Stimulated activated CD4-positive, alpha-beta T cell treated with anti-CD3 and anti-CD28 coated beads, Interleukin-1b, Interleukin-23, amount 100 ng/mL, for 1 hour (primary cell): ENCODE data around the gene TYSND1.
A peak's percentile ranks its signal among the peaks of the same experiment; 100 is the strongest.
"Not testable (repeated sequence)": the region's sequence is repeated elsewhere in the genome, so short reads cannot be mapped to it uniquely, and the experiment has no call there.

ENCODE experiments used
- DNase-seq, 2 donors: peaks; one replicate each; pipeline ENCODE4 v3.0.0-alpha.2; 2020; ENCODE audit warnings: low read depth in 2 of 2

TYSND1 gene

DNA sequence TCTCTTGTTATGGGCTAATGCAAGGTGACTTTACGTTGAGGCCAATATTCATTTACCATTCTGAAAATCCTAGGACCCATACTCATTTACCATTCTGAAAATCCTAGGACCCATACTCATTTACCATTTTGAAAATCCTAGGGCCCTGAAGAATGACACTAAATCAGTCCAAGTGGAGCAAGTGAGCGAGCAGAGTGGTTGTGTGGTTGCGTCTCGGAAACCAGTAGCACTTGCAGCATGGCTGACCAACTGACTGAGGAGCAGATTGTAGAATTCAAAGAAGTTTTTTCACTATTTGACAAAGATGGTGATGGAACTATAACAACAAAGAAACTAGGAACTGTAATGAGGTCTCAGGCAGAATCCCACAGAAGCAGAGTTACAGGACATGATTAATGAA is 16.9 kb upstream of the TYSND1 start:
- DNase-seq, result no peak

DNA sequence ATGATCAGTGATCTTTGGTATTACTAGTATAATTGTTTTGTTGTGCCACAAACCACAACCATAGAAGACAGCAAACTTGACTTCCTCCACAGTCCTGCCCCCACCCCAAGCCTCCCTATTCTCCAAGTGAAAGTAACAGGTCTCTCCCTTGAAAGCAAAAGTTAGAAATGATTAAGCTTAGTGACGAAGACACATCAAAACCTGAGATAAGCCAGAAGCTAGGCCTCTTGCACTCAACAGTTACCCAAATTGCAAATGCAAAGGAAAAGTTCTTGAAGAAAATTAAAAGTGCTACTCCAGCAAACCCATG is 16.3 kb upstream of the TYSND1 start:
- no peak for DNase-seq

DNA sequence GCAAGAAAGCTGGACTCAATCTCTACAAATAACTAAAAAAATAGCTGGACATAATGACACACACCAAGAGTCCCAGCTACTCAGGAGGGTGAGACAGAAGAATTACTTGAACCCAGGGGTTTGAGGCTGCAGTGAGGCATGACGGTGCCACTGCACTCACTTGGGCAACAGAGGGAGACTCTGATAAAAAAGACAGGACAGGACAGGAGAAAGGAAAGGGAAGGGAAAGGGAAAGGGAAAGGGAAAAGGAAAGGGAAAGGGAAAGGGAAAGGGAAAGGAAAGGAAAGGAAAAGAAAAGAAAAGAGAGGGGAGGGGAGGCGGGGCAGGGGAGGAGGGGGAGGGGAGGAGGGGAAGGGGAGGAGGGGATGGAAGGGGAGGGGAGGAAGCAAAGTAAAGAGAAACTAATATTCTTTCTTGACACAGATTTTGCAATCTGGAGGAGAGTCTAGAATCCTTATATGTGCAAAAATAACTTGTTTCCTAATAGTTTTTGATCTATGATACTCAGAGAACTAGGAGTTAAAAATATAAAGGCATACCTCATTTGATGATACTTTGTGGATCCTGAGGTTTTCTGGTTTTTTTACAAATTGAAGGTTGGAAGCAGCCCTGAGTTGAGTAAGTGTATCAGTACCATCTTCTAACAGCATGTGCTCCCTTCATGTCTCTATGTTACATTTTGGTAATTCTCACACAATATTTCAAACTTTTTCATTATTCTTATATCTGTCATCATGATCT is 15.8 kb upstream of the TYSND1 start:
- no peak for DNase-seq

DNA sequence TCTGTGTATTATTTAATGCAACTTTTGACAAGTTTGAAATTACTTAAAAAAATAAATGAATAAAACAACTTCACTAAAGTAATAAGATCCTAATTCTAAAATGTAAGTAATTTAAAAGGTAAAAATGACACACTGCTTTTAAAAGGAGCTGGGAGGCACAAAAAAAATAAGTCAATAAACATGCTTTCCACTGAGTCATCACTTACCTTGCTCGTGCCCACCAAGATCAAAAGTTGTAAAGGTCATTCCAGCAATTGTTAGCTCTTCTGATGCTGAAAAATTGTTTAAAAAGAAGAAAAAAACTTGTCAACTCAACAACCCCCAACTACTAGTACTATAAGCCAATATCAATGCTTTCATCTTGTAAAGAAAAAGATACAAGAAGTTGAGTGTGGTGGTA is 14.3 kb upstream of the TYSND1 start:
- DNase-seq, result no peak

DNA sequence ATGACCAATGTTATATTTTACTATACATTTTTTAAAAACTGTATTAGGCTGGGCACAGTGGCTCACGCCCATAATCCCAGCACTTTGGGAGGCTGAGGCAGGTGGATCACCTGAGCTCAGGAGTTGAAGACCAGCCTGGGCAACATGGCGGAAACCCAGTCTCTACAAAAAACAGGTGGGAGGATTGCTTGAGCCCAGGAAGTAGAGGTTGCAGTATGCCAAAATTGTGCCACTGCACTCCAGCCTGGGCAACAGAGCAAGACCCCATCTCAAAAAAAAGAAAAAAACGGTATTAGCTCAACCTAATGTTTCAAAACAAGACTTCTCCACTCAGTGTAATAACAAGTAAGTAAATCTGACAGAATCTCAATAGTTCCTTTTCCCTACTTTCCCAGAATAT is 12.9 kb upstream of the TYSND1 start:
- DNase-seq, result not testable (repeated sequence)

DNA sequence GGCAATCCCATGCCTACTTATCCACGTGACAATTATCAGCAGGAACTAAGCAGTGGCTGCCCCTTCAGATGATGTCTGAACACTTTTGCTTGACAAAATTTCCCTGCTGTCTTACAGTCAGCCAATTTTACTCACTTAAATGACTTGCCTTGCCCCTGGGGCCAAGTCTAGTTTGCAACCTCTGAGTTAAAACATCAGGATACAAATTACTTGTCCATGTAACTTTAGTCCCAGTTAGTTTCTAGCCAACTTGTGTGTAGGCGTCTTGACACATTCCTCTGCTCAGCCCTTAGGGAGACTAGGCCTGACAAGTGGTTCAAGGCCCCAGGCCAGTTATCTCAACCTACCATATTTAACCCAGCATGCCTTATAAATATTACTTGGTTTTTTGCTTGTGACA is 11.6 kb upstream of the TYSND1 start:
- DNase-seq, result no peak

DNA sequence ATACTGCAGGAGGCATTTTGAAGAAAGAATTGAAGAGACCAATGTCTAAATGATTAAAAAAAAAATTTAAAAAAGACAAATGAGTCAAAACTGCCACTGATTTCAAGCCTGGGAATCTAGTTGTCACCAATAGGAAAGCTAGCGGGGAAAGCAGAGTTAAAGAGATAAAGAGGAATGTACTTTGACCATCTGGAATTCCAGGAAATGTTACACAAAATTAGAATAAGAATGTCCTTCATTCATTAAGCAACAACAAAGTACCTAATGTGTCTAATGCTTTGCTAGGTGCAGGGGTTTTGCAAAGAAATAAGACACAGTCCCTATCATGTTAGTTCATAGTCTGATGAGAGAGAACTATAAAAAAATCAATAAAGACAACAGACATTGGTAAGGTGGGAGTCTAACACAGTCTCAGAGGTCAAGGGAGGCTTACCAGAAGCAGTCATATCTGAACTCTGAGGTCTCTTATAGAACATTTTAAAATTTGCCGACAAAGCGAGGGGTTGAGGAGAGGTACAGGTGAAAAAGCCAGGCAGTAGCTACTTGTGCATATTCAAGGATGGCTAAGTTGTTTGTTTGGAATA is 8.8 kb upstream of the TYSND1 start:
- no peak for DNase-seq

DNA sequence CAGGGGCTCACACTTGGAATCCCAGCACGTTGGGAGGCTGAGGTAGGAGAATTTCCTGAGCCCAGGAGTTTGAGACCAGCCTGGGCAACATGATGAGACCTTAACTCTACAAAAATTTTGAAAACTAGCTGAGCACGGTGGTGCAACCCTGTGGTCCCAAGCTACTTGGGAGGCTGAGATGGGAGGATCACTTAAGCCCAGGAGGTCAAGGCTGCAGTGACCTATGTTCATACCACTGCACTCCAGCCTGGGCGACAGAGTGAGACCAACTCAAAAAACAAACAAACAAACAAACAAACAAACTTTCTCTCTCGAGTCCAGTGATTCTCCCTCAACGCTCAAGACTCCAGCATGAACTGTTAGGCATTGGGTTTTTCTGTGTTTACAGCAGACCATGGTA is 2.0 kb upstream of the TYSND1 start:
- DNase-seq, result no peak

DNA sequence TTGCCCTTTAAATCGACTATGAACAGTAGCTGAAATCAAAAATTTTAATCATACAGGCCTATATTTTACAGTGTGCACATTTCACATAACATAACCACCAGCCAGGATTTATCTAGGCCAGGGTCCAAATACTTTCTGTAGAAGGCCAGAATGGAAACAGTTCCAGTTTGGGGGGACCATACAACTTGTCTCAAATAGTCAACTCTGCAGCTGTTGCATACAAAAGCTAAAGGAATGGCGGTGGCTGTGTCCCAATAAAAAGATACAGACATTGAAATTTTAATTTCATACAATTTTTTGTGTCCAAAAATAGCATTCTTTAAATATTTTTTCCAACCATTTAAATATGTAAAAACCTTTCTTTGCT is 742 bp upstream of the TYSND1 start:
- DNase-seq, result no peak

DNA sequence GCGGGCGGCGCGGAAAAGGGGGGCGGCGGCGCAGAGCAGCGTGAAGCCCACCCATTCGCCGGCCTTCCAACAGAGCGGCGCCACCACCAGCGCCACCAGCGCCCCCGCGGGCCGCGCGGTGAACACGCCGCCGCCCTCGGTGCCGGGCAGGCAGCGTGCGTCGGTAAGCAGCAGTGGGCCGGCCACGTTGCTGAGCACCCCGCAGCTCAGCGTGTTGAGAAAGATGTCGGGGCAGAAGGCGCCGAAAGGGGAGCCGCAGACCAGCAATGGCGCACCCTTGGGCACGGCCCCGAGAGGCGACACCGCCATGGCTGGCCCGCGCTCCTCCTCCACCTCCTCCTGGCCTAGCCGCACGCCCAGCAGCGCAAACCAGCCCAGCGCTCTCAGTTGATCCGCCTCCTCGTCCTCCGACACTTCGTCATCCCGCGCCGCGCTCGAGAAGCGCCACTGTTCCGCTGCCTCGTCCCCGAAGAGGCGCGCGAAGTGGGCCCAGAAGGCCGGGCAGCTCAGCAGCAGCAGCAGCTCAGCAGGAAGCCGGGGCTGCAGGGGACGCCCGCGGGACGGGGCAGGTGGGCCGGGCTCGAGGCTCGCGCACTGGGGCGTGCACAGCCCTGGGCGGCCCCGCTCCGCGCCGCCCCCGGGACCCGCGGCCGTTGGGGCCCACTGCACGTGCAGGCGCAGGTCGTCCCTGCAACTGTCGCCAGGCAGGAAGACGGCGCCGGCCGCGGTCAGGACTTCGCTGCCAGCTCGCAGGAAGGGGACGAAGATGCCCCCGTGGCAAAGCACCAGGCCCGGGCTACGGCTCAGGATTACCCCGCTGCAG is 623 bp downstream of the TYSND1 start:
- DNase-seq, result peak; percentile 27 to 42

DNA sequence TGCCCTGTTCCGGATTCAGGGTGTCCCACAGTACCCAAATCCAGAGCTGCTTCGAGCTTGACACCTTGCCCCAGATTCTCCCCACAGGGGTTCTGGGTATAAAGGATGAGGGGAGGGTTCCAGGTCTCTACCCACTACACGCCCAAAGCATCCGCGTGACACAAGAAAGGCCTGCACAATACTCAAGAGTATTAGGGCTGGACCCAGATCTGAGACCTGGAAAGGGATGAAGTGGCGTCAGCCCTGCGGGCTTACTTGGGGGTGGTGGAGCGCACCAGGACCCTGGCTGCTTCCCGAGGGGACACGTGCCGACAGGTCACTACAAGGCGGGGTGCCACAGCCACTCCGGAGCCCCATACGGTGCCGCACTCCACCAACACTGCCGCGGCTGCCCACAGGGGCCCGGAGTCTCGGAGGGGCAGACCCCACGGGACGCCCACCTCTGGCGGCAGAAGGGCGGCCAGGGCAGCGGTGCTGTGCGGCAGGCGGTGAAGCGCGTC is 1.3 kb downstream of the TYSND1 start:
- no peak for DNase-seq

DNA sequence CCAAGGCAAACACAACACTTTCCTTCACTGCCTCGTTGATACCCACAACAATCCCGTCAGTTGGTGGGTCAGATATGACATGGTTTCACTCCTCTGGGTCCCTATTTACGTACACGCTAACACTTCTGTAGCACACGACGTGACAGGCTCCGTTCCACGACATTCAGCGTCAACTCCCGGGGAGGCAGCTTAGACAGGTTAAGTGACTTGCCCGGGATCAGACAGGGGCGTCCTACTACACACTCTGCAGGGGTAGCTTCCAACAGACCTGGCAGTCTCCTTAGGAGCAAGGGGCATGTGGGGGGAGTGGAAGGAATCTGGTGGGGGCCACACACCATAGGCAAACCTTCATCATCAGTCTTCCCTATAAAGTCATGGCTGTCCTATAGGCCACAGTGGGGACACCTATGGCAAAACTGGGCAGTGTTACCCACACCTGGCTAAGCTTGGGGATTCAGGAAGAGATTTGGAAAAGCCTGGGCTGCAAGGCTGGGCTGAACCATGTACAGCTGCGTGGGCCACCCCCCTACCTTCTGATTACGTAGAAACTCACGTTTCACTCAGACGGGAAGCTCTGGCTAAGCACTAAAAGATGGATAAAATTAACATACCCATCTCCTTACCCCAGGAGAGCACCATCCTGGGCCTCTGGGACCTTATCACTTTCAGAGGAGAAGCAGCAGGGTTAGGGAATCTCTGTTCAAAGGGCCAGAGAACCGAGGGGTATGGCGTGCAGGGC is 2.0 kb downstream of the TYSND1 start:
- no peak for DNase-seq

DNA sequence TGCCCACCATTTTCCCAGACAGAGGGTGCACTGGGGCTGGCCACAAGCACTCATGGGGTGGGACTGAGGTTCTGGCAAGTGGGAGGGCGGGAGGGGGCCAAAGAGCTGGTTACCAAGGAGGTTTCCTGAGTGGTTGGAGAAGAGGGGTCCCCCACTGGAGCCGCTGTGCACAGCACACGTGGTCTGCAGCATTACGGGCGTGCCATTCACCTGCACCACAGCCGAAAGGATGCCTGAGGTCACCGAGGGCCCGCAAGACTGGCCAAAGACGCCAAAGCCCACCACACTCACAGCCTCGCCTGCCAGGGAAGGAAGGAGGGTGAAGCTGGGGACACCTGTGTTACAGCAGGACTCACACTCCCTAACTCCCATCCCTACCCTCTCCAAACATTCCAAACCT is 3.9 kb downstream of the TYSND1 start:
- DNase-seq, result no peak

DNA sequence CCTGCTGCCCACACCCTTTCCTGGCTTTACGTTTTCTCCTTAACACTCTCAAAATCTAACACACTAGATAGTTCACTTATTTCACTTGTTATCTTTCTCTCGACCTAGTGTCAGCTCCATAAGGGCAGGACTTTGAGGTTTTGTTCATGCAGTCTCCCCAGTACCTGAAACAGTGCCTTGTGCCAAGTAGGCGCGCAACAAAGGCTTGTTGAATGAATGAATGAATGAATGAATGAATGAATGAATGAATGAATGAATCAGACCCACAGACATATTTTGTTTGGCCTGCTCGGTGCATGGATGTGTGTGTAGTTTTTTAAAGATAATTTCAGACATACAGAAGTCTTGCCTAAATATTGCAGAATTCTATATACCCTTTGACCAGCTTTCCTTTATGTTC is 6.2 kb downstream of the TYSND1 start:
- DNase-seq, result no peak

DNA sequence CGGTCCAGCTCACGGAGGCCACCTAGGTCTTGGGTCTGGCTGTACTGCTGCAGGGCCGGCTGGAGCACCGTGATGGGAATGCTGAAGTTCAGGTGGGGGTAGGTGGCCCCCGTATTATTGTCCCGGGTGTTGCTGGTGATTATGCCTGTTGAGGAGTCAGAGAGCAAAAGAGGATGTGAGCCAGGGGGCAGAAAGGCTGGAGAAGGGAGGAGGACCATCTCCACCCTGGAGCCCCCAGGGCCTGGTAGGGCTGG is 6.6 kb downstream of the TYSND1 start:
- no peak for DNase-seq

DNA sequence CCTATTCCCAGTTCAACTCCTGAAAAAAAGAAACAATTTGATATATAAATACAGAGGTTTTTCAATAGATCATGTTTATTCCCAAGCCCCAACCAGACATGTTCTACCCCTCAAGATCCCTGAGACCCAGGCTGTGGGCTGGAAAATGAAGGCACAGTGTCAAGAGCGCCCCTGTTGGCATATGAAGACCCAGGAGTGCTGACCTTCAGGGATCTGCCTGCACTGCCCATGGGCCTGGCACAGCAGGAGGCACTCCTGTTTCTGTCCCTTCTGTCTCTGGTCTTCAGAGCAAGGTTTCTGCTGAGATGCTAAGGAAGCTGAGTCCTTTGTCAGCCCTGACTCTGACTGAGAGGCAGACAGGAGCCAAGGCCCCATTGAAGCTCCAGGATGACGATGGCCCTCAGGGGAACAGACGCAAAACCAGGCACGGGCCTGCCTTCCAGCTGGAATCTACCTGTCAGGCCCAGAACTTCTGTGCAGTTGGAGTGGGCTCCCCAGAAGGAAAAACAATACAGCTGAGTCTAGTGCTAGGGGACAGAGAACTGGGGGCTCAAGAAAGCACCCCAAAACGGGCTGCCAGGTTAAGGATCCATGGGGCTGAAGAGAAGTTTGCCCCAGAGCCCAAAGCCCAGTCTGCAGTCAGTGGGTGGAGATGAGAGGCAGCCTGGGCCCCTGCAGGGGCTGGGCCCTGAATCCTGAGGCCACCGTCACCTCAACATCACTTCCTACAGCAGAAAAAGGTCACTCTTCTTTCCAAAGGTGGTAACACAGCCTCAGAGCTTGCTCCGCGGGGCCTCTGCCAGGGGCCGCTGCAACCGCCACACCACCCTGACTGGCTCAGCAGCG is 7.1 kb downstream of the TYSND1 start:
- no peak for DNase-seq

DNA sequence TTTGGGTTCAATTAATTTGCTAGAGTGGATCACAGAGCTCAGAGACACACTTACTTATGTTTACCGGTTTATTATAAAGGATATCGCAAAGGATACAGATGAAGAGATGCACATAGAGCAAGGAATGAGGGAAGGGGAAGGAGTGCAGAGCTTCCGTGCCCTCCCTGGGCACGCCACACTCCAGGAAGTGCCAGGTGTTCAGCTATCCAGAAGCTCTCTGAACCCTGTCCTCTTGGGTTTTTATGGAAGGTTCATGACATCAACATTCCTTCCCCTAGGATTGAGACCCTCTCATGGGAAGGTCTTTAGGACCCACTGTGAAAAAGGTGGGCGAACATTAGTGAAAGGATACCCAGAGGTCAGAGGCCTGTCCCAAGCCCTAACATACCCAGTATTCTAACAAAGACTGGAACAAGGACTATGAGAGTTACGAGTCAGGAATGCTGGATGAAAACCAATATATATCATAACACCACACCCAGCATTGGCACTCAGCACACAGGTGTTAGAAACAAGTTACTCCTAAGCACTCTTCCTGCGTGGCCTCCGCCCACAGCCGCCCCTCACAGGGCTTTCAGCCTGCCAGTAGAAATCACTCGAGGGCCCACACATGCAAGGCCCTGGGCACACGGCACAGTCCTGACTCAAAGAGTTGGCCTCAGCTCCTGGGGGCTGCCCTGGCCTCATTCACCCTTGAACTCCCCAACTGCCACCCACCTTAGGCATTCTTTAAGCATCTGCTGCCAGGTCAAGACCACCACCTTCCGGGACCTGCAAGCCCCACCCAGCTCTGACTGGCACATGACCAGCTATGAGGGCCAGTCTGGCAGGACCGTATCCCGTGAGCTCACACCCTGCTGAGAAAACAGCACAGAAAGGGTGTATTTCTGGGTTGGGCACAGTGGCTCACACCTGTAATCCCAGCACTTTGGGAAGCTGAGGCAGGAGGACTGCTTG is 8.3 kb downstream of the TYSND1 start:
- no peak for DNase-seq

DNA sequence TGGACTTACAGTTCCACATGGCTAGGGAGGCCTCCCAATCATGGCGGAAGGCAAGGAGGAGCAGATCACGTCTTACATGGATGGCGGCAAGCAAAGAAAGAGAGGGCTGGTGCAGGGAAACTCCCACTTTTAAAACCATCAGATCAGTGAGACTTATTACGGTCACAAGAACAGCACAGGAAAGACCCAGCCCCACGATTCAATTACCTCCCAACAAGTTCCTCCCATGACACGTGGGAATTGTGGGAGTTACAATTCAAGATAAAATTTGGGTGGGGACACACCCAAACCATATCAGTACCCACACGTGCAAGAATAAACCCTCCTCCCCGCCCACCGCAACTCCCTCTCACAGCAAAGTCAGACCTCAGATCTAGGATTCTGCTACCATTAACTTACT is 9.4 kb downstream of the TYSND1 start:
- DNase-seq, result no peak

DNA sequence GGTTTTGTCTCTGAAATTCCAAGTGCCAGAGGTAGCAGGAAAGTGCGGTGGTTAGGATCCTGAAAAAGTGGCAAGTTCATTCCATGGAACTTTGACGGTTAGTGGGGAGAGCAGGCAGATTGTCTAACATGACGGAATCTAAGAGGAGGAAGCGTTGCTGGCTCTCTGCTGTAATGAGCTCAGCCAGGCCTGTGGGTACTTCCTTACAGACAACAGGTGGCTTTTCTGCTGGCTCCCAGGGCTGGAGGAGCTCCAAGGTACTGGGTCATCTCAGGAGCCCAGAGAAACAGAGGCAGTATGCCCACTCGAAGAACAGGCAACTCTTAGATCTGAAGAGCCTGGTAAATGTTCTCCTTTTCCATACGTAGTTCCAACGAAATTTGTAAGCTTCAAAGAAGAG is 10.8 kb downstream of the TYSND1 start:
- DNase-seq, result no peak

DNA sequence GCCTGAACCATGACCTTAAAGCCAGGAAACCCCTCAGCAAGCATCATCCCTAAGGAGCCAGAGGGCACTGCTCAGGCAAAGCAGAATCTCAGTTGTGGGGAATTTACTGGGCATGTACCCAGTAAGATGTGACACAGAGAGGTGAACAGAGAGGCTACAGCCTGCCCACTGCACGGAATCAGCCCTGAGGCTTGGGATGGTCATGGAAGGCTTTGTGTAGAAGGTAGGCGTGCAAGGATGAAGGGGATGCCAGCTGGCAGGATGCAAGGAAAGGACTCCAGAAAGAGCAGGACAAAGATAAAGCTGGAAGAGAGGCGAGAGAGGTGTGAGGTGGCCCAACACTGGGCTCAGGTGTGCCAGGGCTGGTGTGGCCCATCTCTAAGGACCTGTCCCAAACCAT is 11.5 kb downstream of the TYSND1 start:
- no peak for DNase-seq
